Lung (tissue), 12 donors: ENCODE data around the gene CCDC6. TPM values are rescaled to one million over a fixed set of nuclear protein-coding genes. Genes with fewer than 3 reads are reported as not detected.

ENCODE experiments used
- ATAC-seq: fragments of 200-7000 bp; cut with Tn5 transposase; one replicate; pipeline ENCODE4 v1.9.1; 2020; ENCODE audit warnings: moderate number of reproducible peaks; ENCODE audit not compliant: insufficient read depth, low FRiP score
- DNase-seq, 3 donors: peaks; one replicate each; pipeline ENCODE4 v3.0.0-alpha.2; 2013 to 2017
- H3K27ac ChIP-seq, 2 donors: one replicate each; pipeline ENCODE4 v1.5.1; 2013; ENCODE audit warnings: mild to moderate bottlenecking in 2 of 2, moderate library complexity in 2 of 2, control low read depth in 1 of 2, inconsistent platforms in 1 of 2, low read depth in 1 of 2, low read length in 1 of 2
- H3K27me3 ChIP-seq, 3 donors: one replicate each; pipeline ENCODE4 v1.5.1; 2013; ENCODE audit warnings: low read length in 2 of 3; ENCODE audit not compliant: control insufficient read depth in 3 of 3, insufficient read depth in 3 of 3
- H3K36me3 ChIP-seq, 4 donors: one replicate each; pipeline ENCODE4 v1.5.1; 2013; ENCODE audit warnings: low read length in 4 of 4, mild to moderate bottlenecking in 1 of 4, moderate library complexity in 1 of 4; ENCODE audit not compliant: control insufficient read depth in 4 of 4, insufficient read depth in 4 of 4
- H3K4me1 ChIP-seq, 5 donors: one replicate each; pipeline ENCODE4 v1.5.1; 2013; ENCODE audit warnings: low read length in 5 of 5, mild to moderate bottlenecking in 2 of 5, moderate library complexity in 1 of 5; ENCODE audit not compliant: control insufficient read depth in 5 of 5, insufficient read depth in 5 of 5
- H3K4me3 ChIP-seq: one replicate; pipeline ENCODE4 v1.5.1; 2013; ENCODE audit warnings: mild to moderate bottlenecking, control low read depth, moderate library complexity
- H3K9ac ChIP-seq, 2 donors: one replicate each; pipeline ENCODE4 v1.5.1; 2013; ENCODE audit warnings: low read length in 2 of 2, control low read depth in 1 of 2; ENCODE audit not compliant: insufficient read depth in 1 of 2
- H3K9me3 ChIP-seq, 4 donors: one replicate each; pipeline ENCODE4 v1.5.1; 2013; ENCODE audit warnings: low read length in 3 of 4, mild to moderate bottlenecking in 1 of 4, moderate library complexity in 1 of 4; ENCODE audit not compliant: control insufficient read depth in 4 of 4, insufficient read depth in 3 of 4
- CTCF ChIP-seq: IDR thresholded peaks from 2 replicates; pipeline ENCODE4 v1.5.1; 2012; ENCODE audit warnings: mild to moderate bottlenecking; ENCODE audit errors: control extremely low read depth, extremely low read depth
- WGBS, 2 donors: extraction: QIAGEN DNeasy Blood & Tissue Kit; methylation state at CpG; one replicate each; pipeline ENCODE4 v1.1.7; 2013; 5-methylcytosine and 5-hydroxymethylcytosine counted together
- polyA plus RNA-seq, 2 donors: library from polyadenylated mRNA; stranded (reverse); fragments of 200-250 nt; gene quantifications; one replicate each; pipeline ENCODE4 v1.2.1, GENCODE V29; 2013
- total RNA-seq, 2 donors: library from RNA; depleted of rRNA in 1 of 2; stranded (reverse); fragments of >200 nt in 1 of 2; gene quantifications; one replicate each; pipeline ENCODE4 v1.2.1, GENCODE V29; 2014 to 2021
- donor health status: control.
- donor health status: control.
- donor health status: Bipolar disorder and iron deficiency.
- donor health status: healthy.
- donor health status: DM: yes; HTN: yes; CAD: no.

CCDC6 gene
- total and polyA plus RNA-seq, 4 donors, result 13.2 to 77.2 (median 28.1) TPM

GRCh38 chr10:59752278-59752940 is 153.9 kb downstream of the CCDC6 start:
- ATAC-seq, result no peak
- no peak for TF ChIP-seq CTCF
- DNase-seq, result no peak
- Histone ChIP-seq H3K4me3 (no peak overlapping the region), H3K9ac (no peak overlapping the region), H3K4me1 (no peaks in the 10 kb centered on the region), H3K27ac (no peak overlapping the region), H3K27me3 (no peaks in the 10 kb centered on the region), H3K36me3 (no peaks in the 10 kb centered on the region), H3K9me3 (no peaks in the 10 kb centered on the region)
- 78 to 81% methylated on average over 2 of the region's 2 CpGs for WGBS, 2 donors

GRCh38 chr10:59750155-59750945 is 156.0 kb downstream of the CCDC6 start:
- no peak overlapping the region for H3K4me3 ChIP-seq
- WGBS, 2 donors, result 73 to 77% methylated on average over 12 of the region's 12 CpGs
- H3K9me3 ChIP-seq, result no peaks in the 10 kb centered on the region
- TF ChIP-seq CTCF, result no peak
- DNase-seq (peak in 1 of 3 donors; percentile 25), ATAC-seq (no peak)
- H3K36me3 ChIP-seq, result no peaks in the 10 kb centered on the region
- H3K9ac ChIP-seq, result no peak overlapping the region
- peaks cover 0 to under 1% (median 0%) of the 10 kb centered on the region in 5 donors for H3K4me1 ChIP-seq
- H3K27me3 ChIP-seq, result no peaks in the 10 kb centered on the region
- H3K27ac ChIP-seq, result no peak overlapping the region

- H3K36me3 ChIP-seq, result no peaks in the 10 kb centered on the region
- no peak for TF ChIP-seq CTCF
- no peak overlapping the region for H3K4me3 ChIP-seq
- no peak overlapping the region for H3K9ac ChIP-seq
- ATAC-seq (no peak), DNase-seq (no peak)
- no peak overlapping the region for H3K27ac ChIP-seq
- no peaks in the 10 kb centered on the region for H3K27me3 ChIP-seq
- H3K9me3 ChIP-seq, result no peaks in the 10 kb centered on the region
- WGBS, 2 donors, result 46 to 50% methylated on average over 1 of the region's 1 CpG
- peaks cover 0 to 2% (median 0%) of the 10 kb centered on the region in 5 donors for H3K4me1 ChIP-seq
These were observed 157.5 kb downstream of the CCDC6 start for GRCh38 chr10:59748834-59749233.
